A673 (cell line): Measurements from ENCODE around the gene MYLK3.

Experiments
- CTCF ChIP-seq: fragments of 300-800, 200-600 bp; sonication (generic); conservative IDR thresholded peaks from 2 replicates; pipeline ENCODE4 v1.5.1; 2017; ENCODE audit warnings: low read depth, mild to moderate bottlenecking, antibody characterized with exemption, low read length, moderate library complexity, mixed read lengths
- EZH2 ChIP-seq: fragments of 200-600 bp; sonication (generic); IDR thresholded peaks from 2 replicates; pipeline ENCODE4 v1.6.1; 2017; ENCODE audit warnings: borderline replicate concordance, low read depth, mild to moderate bottlenecking, mixed read lengths, antibody characterized with exemption, low read length; ENCODE audit not compliant: poor library complexity, severe bottlenecking

- TF ChIP-seq CTCF (no peak), EZH2 (no peak)
These were observed 30.5 kb downstream of the MYLK3 start for GRCh38 chr16:46717692-46718091.
